ENCODE results near the gene FAM237B.

- TF ChIP-seq CTCF (conservative IDR thresholded peaks at IDR 0.05 in 1 of 2, IDR thresholded peaks at IDR 0.05 in 1 of 2; ENCODE audit: low read depth in 1 of 2, low read length in 2 of 2), result no peak
- no peak for TF ChIP-seq EZH2 (IDR thresholded peaks at IDR 0.05; ENCODE audit: low read length, missing control alignments)
Measured at GRCh38 chr7:90351987-90352386, 30.9 kb upstream of the FAM237B start.
